OCI-LY3 (cell line): Measurements from ENCODE around the gene HOXB3.

Experiments
- CTCF ChIP-seq: fragments of 200-600, 300-600 bp; sonication (generic); IDR thresholded peaks from 2 replicates; pipeline ENCODE4 v1.5.1; 2014; ENCODE audit warnings: antibody characterized with exemption, low read length, low read depth
- EZH2phosphoT487 ChIP-seq: fragments of 200-600 bp; shearing (Covaris generic); IDR thresholded peaks from 2 replicates; pipeline ENCODE4 v1.6.1; 2018; ENCODE audit warnings: antibody characterized with exemption, mixed run types, low read depth

GRCh38 chr17:48563385-48563838, 26.6 kb downstream of the HOXB3 start:
- TF ChIP-seq CTCF (no peak), EZH2phosphoT487 (no peak)
